LNCAP (cell line): ENCODE data around the gene MLIP.

Experiments
- TF ChIP-seq, protein P1 (sequence below): fragments of 450-650 bp; IDR thresholded peaks from 2 replicates; pipeline ENCODE4 v1.5.1; 2017; ENCODE audit warnings: mild to moderate bottlenecking

Gene MLIP

DNA sequence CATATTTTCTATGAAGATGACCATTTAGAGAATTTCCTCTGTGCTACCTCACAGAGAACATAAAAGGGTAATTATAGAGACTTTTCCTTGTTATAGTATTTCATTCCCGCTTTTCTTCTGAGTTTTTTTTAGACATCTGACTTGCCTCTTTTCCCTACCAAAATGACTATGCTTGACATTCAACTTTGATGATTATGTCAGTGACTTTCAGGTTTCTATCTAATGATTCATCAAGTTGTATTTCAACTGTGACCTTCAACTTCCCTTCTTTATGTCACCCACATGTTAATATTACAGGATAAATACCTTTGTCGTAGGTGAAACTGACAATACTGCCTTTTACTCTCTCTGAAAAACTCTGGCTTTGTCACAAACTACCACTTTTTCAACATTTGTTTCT lies 95.3 kb downstream of the MLIP start:
- TF ChIP-seq, protein P1, sequence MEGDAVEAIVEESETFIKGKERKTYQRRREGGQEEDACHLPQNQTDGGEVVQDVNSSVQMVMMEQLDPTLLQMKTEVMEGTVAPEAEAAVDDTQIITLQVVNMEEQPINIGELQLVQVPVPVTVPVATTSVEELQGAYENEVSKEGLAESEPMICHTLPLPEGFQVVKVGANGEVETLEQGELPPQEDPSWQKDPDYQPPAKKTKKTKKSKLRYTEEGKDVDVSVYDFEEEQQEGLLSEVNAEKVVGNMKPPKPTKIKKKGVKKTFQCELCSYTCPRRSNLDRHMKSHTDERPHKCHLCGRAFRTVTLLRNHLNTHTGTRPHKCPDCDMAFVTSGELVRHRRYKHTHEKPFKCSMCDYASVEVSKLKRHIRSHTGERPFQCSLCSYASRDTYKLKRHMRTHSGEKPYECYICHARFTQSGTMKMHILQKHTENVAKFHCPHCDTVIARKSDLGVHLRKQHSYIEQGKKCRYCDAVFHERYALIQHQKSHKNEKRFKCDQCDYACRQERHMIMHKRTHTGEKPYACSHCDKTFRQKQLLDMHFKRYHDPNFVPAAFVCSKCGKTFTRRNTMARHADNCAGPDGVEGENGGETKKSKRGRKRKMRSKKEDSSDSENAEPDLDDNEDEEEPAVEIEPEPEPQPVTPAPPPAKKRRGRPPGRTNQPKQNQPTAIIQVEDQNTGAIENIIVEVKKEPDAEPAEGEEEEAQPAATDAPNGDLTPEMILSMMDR: no peak

DNA sequence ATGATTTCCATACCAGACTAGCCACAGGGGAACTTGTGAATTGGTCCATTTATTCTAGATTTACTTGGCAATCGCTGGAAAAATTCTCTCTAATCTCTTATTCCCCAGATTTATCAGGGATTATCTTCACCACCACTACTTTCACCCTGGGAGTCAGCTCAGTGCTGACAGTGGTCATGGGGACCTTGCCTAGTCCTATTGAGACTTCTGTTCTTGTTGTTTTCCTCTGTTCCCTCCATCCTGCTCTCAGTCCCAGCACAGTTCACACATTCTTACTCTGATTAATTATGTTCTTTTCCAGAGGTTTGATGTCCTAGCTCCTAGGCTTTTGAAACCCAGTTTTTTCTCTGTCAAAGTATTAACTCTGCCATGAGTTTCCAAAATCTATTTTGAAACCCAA lies 103.0 kb downstream of the MLIP start:
- TF ChIP-seq, protein P1: no peak

DNA sequence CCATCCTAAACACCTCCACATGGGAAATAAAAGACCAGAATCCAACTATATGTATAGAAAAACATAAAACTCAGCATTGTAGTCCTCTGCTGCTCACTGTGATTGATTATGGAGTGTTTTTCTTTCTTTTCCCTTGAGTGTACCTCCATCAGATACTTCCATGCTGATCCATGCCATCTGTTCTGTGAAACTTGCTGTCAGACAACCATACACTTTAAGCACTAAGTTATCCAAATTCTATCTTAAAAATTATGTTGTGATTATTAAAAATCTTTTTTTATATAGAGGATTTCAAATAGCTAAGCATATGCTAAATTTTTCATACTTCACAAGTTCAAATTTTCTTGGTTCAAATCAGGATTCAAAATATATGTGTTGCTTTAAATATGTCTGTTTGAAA lies 105.1 kb downstream of the MLIP start:
- TF ChIP-seq, protein P1: no peak

DNA sequence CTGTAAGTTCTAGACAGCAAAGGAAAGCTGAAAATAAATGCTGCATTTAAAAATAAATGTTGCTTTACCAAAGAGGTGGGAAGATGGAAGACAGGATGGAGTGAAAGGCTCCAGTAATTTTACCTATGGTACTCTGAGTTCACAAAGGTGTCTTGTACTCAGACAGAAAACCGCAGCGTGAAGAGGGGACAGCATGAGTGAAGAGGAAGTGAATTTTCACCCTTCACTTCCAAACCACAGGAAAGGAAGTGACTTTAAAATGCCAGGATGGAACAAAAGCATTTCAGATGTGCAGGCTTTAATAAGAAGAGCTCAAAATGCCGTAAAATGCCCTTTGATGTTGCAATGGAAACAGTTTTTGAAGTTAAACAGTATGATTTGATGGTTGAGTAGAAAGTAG lies 105.8 kb downstream of the MLIP start:
- TF ChIP-seq, protein P1: no peak

DNA sequence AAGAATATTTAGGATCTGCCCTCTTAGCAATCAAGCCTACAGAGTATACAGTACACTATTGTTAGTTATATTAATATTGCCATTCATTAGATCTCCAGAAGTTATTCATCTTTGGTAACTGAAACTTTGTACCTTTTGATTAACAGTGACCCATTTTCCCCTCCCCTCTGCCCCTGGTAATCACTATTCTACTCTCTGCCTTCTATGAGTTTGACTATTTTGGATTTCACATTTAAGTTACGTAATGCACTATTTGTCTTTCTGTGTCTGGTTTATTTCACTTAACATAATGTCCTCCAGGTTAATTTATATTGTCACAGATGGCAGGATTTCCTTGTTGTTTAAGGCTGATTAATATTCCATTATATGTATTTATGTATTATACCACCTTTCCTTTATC lies 111.0 kb downstream of the MLIP start:
- TF ChIP-seq, protein P1: no peak

DNA sequence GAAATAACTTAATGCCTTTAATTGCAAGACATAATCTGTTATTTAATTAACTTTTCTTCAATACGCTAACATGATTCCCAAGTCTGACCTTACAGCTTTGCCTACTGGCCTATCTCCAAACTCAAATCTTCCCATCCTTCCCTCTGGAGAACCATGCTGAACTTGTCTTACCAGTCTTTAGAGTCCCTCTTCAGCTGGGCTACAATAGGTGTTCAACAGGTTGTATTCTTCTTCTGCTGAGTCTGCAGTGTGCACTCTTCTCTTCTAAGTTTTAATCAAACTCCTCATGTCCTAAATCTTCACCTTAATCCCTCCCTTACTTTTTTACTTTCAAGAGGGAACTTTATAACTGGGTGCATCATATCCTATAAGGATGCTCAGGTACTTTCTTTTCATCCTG lies 121.5 kb downstream of the MLIP start:
- TF ChIP-seq, protein P1: no peak

DNA sequence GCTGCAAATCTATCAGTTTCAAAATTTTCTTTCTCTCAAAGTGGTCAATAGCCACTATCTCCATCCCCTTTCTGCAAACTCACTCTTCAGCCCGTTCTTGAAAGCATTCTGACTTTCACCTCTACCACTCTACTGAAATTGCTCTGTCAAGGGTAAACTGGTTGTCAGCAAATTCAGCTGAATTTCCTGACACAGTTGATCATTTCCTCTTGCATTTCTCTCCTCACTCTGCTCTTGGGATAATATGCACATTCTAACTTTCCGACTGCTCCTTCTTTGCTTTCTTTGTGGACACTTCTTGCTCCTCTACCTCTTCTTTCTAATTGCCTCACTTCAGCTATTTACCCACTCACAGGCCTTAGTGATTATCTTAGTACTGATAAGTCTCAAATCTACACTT lies 123.3 kb downstream of the MLIP start:
- TF ChIP-seq, protein P1: no peak

DNA sequence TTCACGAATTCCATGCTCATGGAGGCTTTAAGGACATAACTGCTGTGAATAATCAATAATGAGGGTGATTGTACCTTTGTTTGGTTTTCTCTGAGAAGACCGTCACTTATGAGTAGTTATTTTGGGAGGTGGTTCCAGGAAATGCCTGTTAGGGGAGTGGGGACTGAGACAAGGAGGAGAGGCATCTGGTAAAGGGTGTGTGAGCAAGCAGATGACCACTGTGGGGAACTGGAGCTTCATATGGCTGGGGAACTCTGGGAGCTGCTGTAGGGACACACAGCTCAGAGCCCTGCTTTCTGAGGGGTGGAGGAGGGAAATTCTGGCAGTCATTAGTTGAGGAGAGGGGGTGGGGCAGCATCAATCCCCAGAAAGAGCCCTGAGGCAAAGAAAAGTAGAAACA lies 125.7 kb downstream of the MLIP start:
- TF ChIP-seq, protein P1: no peak
